Epidermal melanocyte (primary cell): ENCODE results near the gene MR1.
"Not testable (repeated sequence)": the region's sequence is repeated elsewhere in the genome, so short reads cannot be mapped to it uniquely, and the experiment has no call there.

Experiments used
- DNase-seq: peaks from one replicate; pipeline ENCODE4 v3.0.0; 2011; ENCODE audit warnings: low spot score; ENCODE audit not compliant: insufficient read length

The MR1 gene

DNA sequence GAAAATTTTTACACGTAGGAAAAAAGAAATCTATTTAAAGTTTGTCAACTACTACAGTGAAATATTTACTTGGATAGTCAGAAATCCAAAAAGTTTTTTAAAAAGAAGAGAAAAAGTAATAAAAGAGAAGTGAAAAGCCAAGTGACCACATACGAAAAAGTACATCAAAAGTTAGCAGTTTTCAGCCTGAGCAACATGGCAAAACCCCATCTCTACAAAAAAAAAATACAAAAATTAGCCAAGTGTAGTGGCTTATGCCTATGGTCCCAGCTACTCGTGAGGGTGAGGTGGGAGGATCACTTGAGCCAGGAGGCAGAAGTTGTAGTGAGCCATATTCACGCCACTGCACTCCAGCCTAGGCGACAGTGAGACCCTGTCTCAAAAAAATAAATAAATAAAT, 5.2 kb upstream of the MR1 start:
- DNase-seq, result no peak

DNA sequence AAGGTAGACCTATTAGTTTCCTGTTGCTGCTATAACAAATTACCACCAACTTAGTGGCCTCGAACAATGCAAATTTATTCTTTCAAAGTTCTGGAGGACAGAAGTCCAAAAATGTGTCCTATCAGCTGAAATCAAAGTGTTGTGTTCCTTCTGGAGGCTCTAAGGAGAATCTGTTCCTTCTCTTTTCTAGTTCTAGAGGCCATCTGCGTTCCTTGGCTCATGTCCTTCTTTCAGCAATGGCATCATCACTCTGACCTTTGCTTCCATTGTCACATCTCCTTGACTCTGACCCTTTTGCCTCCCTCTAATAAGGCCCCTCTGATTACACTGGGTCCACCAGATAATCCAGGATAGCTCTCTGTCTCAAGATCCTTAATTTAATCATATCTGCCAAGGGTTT, 1.2 kb upstream of the MR1 start:
- no peak for DNase-seq

DNA sequence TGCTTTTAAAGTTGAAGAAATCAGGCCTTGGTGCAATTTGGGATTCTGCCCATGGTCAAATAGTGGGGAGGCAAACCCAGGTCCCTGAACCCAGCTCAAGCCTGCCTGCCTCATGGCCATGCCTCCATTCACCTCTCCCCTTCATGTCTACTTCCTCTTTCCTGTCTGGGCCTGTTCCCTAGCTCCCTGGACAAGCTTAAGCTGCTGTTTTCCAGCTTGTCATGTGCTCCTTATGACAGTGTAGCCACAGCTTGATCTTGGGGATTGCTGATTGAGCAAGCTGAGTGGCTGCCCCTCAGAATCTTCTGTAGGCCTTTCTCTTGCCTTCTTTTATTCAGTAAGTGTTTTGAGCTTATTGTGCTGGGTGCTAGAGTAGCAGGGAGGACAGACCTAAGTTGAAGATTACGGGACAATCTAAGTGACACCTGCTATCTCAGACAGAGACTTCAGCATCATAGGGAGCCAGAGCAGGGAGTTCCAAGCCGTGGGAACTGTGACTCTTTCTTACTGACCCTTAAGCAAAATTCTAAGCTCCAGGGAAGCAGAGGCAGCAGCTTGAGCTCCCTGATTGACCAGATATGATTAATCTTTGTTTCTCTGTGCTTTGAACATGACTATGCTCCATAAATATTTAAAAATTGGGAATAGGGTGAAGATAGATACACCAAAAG, 520 bp upstream of the MR1 start:
- no peak for DNase-seq

DNA sequence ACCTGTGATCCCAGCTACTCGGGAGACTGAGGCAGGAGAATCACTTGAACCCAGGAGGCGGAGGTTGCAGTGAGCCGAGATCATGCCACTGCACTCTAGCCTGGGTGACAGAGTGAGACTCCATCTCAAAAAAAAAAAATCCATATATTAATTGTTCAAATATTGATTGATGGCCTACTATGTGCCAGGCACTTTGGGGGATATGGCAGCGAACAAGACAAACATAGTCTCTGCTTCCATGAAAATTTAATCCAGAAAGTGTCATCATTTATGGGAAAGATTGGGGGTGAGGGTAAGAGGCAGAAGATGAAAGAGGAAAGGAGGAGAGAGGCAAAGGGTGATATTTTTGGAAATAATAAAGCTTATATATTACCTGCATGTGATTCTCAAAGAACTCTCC, 1.4 kb downstream of the MR1 start:
- not testable (repeated sequence) for DNase-seq

DNA sequence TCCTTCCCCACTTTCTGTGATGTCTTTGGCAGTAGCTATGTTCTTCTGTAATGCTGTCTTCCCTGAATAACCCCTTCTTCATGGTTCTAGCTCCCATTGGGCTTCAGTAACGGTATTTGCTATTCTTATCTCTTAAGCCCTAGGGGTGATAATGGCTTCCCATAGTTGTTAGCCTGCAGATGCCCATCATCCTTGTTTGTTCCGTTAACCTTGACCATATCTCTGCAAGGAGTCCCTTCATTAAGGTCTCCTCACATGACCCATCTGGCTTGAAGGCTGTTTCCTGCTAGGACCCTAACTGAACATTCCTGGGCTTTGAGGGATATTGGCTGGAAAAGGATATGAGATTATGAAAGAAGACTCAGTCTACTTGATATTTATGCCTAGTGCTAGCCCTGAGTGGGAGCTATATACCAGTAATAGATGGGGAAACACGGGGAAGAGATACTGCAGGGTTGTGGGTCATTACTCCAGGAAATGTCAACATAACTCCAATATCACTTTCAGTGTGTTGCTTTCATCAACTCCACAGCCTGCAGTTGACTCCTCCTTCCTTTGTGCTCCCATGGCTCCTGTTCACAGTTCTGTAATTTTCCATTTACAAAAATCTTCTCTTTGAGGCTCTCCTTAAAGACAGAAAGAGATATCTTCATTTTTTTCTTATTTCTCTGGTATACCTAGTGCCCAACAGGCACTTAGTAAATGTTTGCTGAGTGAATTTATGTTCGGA, 2.5 kb downstream of the MR1 start:
- DNase-seq, result no peak

DNA sequence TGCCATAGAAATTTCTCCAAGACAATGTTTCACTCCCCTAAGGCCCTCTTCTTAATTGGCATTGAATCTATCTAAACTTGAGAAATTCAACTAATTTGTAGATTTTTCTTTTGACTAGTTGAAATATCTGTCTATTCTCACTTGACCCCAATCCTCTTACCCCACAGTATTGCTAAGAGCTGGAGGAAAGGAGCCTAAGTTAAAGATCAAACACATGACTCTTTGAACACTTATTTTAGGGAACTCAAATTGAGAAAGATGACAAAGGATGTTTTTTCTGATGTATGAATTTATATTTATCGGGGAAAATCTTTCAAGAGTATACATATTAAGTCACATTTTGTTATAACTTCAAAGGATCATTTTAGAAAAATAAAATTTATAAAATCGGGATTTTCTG, 3.6 kb downstream of the MR1 start:
- no peak for DNase-seq

DNA sequence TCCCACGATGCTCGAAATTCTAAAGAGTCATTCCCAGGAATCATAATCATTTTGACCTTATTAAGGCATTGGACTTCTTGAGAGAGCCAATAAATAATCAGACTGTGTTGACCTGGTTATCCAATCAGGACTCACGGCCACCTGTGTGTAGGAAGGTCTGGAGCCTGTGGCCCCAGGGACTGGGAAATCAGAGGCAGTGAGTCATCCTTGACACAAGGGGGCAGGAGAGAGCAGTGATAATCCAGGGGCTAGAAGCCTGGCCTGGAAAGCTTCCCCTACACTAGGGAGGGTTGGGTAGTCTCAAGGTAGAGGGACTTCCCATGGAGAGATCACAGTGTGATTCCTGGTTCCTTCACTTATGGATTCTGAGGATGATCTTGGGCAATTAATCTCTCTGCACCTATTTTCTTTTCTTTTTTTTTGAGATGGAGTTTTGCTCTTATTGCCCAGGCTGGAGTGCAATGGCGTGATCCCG, 4.7 kb downstream of the MR1 start:
- peak; percentile 70 for DNase-seq

DNA sequence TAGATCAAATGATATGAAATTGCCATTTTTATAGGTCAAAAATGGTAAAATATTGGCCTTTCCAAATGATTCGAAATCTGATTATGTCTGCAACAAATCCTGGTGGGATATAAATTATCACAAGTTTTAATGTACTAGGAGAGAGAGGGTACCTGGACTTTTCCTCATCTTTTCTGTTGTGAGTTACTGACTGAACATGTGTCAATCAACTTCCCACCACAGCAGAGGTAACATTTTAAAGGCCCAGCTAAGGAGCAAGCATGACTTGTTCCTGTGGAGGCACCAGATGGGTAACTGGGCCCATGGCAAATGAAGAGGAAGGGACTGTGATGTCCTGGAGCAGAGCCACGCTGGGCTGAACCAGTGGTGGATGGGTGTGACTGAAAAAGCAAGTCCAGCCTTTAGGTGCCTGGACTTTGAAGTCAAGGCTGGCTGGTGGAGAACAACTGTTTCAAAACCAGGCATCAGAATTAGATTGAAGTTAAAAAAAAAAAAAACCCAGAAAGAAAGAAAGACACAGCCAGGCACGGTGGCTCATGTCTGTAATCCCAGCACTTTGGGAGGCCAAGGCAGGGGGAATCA, 6.6 kb downstream of the MR1 start:
- DNase-seq, result no peak

DNA sequence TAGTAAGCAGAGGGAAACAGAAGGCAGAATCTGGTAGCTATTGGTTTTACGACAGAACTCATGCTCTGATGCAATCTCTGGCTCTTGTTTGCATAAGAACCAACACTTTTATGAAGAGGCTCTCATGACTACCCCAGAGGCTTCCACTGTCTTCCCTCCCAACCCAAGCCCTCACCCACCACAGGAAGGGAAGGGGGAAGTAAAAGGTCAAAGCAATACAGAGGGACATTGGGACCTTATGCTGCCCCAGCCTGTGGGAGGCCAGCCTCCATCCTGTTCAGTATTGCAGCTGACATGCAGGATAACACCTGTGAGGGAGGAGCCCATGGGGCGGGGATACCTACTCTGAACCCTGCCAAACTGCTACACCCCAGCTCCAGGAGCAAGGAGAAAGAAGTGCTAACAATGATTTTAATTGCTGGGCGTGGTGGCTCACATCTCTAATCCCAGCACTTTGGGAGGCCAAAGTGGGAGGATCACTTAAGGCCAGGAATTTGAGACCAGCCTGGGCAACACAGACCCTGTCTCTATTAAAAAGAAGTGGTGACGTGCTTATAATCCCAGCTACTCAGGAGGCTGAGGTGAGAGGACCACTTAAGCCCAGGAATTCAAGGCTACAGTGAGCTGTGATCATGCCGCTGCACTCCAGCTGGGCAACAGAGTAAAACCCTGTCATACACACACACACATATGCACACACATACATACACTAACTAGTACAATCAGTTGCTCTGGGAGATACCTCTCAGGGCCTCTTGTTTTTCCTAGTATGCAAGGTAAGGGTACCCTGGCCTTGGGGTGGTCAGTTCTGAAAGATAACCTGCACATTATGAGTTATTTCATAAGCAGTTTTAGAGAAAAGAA, 9.5 kb downstream of the MR1 start:
- DNase-seq, result no peak

DNA sequence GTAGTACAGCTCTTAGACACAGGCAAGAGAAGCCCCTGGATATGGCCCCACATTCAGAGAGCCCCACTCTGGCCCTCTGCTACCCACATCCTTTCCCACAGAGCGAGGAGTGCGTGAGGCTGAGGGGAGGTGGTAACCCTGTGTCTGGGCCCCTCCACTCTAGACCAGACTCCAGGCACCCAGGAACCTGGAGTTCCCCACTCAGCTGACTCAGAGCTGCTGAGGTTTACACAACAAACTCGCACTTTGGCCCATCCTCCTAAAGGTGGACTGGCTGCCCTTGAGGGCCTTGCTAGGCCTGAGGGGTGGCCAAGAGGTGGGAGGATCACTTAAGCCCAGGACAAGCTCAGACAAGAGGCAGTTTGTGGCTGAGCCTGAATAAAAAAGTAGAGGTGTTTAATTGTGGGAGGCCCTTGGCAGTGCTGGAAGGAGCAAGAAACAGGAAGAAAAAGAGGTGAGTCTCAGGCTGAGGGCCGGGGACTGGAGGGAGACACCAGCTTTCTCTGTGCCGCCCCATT, 10.7 kb downstream of the MR1 start:
- DNase-seq, result no peak

DNA sequence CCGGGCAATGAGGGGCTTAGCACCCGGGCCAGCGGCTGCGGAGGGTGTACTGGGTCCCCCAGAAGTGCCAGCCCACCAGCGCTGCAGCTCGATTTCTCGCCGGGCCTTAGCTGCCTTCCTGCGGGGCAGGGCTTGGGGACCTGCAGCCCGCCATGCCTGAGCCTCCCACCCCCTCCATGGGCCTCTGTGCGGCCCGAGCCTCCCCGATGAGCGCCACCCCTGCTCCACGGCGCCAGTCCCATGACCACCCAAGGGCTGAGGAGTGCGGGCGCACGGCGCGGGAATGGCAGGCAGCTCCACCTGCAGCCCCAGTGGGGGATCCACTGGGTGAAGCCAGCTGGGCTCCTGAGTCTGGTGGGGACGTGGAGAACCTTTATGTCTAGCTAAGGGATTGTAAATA, 12.2 kb downstream of the MR1 start:
- DNase-seq, result not testable (repeated sequence)

DNA sequence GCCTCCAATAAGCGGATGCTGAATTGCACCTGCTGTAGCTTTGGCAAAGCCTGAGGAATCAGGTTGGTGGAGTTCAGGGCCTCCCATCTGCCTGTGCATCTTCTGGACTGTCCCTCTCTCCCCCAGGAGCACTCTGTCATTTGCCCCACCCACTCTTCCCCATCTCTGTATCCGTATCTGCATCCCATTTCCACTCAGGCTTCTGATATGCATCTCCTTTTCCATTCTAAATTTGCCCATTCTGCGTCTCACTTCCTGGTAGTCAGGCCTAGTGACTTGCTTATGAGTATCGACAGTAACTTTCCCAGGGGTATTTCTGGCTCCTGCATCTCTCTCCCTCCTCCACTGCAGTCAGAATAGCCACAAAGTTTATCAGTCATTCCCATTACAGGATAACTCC, 15.6 kb downstream of the MR1 start:
- no peak for DNase-seq

DNA sequence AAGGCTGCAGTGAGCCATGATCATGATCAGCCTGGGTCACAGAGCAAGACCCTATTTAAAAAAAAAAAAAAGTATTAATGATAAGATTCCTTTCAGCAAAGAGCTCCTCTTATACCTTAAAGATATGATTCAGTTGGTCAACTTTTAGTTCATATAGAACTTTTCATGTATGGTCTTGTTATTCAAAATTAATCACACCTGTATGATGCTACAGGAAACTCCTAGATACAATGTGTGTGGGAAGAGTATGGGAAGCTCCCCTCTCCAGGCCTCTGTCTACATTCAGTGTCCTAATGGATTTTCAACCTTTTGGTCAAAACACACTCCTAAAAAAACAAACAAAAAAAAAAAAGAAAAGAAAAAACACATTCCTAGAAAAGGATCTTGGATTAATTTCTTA, 17.1 kb downstream of the MR1 start:
- no peak for DNase-seq

DNA sequence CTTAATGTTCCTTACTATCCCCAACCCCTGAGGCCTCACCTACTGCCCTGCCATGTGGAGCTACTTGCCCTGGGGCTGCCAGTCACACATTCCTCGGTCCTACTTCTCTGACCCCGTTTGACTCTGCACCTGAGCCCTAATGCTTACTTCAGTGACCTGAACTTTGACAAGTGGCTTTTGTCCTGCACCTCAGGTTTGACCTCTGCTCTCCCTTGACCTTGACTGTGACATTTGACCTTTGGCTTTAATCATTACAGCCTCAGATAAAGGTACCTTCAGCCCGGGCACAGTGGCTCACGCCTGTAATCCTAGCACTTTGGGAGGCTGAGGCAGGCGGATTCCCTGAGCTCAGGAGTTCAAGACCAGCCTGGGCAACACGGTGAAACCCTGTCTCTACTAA, 22.8 kb downstream of the MR1 start:
- no peak for DNase-seq

DNA sequence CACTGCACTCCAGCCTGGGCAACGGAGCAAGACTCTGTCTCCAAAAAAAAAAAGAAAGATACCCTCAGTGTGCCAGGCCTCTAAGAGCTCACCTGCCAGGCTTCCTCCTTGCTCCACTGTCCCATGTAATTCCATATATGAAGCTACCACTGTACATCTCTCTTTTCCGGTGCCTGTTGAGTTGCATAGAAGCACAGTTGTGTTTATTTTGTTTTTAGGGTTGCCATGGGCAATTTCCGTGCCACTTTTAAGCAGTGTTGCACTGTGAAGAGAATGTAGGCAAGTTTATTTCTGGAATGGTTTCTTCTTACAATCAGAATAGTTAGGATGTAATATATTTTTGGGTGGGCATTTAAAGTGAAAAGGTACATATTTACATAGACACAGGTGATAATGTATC, 23.3 kb downstream of the MR1 start:
- no peak for DNase-seq

DNA sequence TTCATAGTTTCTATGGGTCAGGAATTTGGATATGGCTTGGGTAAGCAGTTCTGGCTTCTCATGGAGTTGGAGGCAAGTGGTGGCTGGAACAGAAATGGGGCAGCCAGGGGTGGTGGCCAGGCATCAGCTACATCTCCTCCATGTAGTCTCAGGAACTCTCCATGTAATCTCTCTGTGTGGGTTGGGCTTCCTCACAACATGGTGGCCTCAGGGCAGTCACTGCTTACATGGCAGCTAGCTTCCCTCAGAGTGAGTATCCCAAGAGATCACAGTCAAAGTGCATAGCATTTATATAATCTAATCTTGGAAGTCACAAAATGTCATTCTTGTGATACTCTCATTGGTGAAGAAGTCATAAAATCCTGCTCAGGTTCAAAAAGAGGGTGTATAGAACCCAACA, 25.7 kb downstream of the MR1 start:
- DNase-seq, result no peak

DNA sequence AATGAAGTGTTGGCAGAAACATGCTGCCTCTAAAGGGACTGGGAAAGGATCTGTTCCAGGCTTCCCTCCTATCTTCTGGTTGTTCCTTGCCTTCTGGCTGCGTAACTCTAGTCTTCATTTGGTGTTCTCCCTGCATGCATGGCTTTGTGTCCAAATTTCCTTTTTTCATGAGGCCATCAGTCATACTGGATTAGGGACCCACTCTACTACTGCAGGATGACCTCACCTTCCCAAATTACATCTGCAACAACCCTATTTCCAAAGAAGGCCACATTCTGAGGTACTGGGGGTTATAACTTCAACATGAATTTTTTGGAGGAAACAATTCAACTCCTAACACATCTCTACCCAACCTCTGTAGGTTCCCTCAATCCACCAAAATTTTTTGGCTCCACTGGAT, 26.3 kb downstream of the MR1 start:
- no peak for DNase-seq

DNA sequence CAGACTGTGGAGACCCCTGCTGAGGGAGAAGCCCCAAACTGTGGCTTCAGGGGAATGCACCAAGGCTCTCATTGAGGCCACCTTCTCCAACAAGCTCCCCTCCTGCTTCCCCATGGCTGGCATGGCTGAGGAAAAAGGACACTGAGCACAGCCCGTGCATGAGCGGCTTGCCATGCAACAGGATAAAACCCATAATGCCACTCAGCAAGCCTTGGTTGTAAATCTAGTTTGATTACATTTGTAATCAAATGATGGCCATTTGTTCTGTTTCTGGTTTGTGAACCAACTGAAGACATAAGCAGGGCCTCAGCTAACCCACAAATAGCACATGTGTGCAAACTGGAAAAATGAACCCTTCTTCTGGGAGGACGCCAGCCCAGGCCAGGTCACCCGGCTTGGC, 27.2 kb downstream of the MR1 start:
- DNase-seq, result not testable (repeated sequence)

DNA sequence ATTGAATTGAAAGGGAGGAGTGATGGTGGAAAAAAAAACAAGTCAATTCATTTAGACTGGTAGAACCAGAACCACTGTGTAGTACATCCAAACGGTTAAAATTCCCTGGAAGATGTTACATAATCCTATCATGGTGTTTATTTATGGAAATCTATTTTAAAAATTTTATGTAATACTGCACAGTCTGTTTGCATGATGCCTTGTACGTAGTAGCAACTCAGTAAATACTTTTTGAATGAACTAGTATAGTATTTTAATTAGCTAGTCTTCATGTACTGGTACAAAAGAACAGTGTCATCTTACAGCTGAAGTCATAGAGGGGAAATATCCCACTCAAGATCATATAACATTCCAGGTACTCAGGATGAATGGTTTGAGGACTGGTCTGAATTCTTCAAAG, 27.7 kb downstream of the MR1 start:
- DNase-seq, result no peak

DNA sequence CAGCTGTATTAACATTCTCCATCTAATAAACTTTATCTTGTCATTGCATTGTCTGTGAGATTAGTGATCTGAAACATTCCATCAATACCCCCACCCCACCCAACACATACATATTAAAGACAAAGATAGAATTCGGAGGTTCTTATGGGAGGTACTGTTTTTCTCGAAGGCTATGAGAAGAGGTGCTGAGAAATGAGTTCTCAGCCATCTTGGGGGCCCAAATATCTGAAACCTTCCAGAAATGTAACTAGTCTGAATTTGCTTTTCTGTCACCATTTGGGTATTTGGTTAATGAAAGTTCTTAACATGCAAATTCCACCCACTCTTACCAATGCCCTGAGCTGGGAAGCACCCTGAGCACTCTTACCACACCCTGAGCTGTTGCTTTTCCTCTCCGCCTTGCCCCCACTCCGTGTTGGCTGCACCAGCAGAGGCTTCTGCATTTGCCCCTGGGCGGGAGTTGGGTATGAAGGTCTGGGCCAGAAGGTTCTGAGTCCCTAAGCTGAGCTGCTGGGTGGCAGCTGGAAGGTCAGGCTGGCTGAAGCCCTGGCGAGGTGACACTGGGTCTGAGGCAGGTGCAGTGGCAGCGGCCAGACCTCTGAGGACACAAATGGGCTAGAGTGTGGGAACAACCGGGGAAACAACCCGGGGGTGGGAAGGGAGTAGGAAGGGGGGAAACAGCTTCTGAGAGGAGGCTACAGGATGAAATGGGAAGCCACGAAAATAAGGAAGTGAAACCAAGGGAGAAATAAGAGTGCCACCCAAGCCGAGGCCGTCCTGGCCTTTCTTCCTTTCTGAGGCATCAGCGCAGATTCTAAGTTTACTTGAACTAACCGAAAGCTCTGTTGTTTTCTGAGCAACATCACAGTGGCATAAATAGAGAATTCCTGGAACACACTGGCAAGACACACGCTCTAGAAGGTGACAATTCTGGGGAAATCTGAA, 28.4 kb downstream of the MR1 start:
- DNase-seq, result no peak
